ENCODE results near the gene LAMP5.

Gene LAMP5

GRCh38 chr20:9498322-9498721 lies 16.1 kb upstream of the LAMP5 start:
- no peak overlapping the region for H3K4me3 ChIP-seq (ENCODE audit: low read depth, low read length)
- no peak for DNase-seq (ENCODE audit: low read depth)
- TF ChIP-seq, protein P1, sequence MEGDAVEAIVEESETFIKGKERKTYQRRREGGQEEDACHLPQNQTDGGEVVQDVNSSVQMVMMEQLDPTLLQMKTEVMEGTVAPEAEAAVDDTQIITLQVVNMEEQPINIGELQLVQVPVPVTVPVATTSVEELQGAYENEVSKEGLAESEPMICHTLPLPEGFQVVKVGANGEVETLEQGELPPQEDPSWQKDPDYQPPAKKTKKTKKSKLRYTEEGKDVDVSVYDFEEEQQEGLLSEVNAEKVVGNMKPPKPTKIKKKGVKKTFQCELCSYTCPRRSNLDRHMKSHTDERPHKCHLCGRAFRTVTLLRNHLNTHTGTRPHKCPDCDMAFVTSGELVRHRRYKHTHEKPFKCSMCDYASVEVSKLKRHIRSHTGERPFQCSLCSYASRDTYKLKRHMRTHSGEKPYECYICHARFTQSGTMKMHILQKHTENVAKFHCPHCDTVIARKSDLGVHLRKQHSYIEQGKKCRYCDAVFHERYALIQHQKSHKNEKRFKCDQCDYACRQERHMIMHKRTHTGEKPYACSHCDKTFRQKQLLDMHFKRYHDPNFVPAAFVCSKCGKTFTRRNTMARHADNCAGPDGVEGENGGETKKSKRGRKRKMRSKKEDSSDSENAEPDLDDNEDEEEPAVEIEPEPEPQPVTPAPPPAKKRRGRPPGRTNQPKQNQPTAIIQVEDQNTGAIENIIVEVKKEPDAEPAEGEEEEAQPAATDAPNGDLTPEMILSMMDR (IDR thresholded peaks at IDR 0.05; ENCODE audit: low read depth, low read length, missing control alignments) = no peak

GRCh38 chr20:9499126-9499899 lies 15.1 kb upstream of the LAMP5 start:
- TF ChIP-seq, protein P1 (IDR thresholded peaks at IDR 0.05; ENCODE audit: low read depth, low read length, missing control alignments) = no peak
- no peak overlapping the region for H3K4me3 ChIP-seq (ENCODE audit: low read depth, low read length)
- no peak for DNase-seq (ENCODE audit: low read depth)

GRCh38 chr20:9500121-9500520 lies 14.3 kb upstream of the LAMP5 start:
- TF ChIP-seq, protein P1 (IDR thresholded peaks at IDR 0.05; ENCODE audit: low read depth, low read length, missing control alignments) = no peak
- no peak for DNase-seq (ENCODE audit: low read depth)
- H3K4me3 ChIP-seq (ENCODE audit: low read depth, low read length) = no peak overlapping the region

DNA sequence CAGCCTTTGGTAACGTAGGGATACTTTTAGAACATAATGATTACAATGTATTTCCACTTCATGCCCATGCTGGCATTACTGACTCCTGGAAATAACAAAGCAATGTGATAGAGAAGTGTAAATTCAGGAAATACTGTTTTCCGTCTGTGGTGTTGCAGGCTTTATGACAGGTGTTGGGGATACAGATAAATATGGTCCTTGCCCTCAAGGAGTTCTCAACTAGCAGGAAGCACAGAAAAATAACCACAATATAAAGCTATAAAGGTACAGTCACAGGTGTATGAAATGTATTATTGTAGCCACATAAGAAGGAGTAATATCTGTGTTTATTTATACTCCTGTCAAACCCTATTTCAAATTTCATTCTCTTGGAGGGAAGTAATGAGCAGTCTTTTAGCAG lies 12.9 kb upstream of the LAMP5 start:
- DNase-seq (ENCODE audit: low read depth) = no peak
- TF ChIP-seq, protein P1 (IDR thresholded peaks at IDR 0.05; ENCODE audit: low read depth, low read length, missing control alignments) = no peak
- no peak overlapping the region for H3K4me3 ChIP-seq (ENCODE audit: low read depth, low read length)

GRCh38 chr20:9503526-9504245 lies 10.7 kb upstream of the LAMP5 start:
- TF ChIP-seq, protein P1 (IDR thresholded peaks at IDR 0.05; ENCODE audit: low read depth, low read length, missing control alignments) = peak; percentile 15
- DNase-seq (ENCODE audit: low read depth) = no peak
- H3K4me3 ChIP-seq (ENCODE audit: low read depth, low read length) = no peak overlapping the region

GRCh38 chr20:9506280-9506821 lies 8.0 kb upstream of the LAMP5 start:
- no peak overlapping the region for H3K4me3 ChIP-seq (ENCODE audit: low read depth, low read length)
- TF ChIP-seq, protein P1 (IDR thresholded peaks at IDR 0.05; ENCODE audit: low read depth, low read length, missing control alignments) = no peak
- no peak for DNase-seq (ENCODE audit: low read depth)

Data from GM12864 (cell line).